Superior temporal gyrus (tissue), 1 donor: ENCODE results near the gene EZH1.

ENCODE experiments used
- DNase-seq: peaks from one replicate; pipeline ENCODE4 v3.0.0-alpha.2; 2016; ENCODE audit errors: extremely low spot score

EZH1 gene

DNA sequence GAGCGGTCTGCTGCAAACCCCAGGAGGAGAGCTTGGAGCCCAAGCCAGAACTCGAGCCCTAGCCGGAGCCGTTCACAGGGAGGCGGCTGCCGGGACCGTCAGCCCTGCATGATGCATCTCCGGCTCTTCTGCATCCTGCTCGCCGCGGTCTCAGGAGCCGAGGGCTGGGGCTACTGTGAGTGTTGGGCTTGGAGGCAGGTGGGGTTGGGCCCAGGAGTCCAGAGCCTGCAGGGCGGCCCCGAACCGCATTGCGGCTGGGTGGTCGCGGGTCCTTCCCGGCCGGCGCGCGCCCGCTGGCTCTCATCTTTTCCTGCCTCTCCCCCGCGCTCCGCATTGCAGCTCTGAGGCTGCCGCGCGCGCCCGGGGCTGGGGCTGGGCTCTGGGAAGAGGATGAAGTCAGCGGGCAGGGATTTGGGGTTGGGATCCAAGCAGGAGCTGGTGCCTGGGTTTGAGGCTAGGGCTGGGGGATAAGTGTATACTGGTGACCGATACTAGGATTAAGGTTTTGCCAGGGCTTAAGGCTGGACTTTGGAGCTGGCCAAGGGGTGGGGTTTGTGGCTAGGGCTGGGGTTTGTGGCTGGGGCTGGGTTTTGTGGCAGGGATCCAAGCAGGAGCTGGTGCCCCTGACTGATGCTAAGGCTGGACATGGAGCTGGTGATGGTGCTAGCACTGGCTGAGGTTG lies 62.0 kb downstream of the EZH1 start:
- DNase-seq = no peak

DNA sequence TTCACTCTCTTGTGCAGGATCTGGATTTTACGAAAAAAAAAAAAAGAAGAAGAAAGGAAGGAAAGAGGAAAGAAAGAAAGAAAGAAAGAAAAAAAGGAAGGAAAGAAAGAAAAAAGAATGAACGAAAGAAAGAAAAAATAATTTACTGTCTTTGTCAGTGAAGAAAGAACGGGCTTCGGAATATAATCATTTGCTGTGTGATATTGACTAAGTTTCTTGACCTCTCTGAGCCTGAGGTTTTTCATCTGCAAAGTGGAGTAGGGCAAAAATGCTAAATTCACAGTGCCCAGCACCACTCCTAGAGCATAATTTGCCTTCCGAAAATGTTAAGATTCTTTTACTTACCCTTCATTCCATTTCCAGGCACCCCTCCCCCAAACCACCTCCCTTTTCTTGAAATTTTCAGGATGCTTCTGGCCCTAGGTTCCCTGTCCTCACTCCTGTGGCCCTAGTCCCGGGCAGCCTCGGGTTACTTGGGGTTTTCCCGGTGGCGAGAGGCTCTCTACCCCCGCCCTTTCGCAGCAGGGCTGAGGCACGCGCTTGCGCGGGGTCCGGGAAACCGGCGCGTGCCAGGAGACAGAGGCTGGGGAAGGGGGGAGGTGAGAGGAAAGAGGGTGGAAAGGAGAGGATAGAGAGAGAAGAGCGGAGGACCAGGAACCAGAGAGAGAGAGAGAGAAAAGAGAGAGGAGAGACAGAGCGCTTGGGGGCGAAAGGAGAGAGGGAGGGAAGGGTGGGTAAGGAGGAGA lies 62.7 kb downstream of the EZH1 start, which contains the start of gene CNTNAP1:
TSS of gene CNTNAP1 (plus strand) at position 556 of the 746 bp plus-strand sequence. CDS start 299 bp downstream, outside the sequence.
- no peak for DNase-seq

DNA sequence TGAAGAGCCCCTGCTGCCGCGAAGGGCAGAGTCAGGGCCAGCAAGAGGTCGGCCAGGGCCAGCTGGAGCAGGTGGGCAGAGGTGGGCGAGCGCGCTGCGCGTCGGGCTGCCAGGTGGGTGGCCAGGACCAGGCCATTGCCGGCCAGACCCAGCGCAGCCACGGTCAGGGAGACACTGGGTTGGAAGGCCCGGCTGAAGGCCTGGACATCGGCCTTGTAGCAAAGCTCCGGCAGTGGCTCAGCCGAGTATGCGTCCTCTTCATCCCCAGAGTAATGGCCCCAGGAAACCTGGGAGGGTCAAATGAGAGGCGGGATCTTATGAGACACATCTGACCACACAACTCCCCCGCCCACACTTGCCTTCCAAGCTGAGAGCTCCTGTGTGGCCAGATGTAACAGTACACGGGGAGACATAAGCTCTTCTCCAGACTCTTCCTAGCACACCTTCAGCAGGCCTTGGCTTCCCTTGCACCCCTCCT lies 64.5 kb downstream of the EZH1 start:
- DNase-seq = no peak

DNA sequence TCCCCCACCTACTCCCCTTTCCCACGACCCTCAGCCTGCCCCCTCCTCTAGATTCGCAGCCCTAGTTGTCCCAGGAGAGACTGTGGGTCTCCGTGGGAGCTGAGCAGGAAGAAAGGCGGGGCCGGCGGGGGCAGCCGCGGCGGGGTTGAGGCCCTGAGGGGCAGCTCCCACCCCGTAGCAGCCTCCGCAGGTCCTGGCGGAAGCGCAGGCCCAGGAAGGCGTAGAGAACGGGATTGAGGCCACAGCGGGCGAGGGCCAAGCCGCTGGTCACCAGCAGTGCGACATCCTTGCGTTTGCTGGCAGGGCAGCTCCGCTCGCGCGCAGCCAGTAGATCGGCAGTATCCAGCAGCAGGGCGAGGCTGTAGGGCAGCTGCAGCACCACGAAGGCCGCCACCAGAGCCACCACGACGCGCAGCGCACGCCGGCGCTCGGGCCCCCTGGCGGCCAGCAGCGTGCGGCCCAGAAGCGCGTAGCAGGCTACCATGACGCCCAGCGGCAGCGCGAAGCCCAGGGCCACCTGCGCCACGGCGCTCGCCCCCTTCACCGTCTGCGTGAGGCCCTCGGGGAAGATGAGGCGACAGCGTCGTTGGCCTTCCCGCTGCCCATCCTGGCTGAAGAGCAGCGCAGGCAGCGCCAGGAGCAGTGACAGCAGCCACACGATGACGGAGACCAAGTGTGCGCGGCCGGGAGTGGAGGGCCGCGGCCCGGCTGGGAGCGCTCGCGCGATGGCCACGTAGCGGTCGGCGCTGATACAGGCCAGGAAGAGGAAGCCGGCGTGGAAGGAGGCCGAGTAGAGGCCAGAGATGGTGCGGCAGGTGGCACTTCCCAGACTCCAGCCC lies 65.1 kb downstream of the EZH1 start:
- DNase-seq = peak; percentile 72

DNA sequence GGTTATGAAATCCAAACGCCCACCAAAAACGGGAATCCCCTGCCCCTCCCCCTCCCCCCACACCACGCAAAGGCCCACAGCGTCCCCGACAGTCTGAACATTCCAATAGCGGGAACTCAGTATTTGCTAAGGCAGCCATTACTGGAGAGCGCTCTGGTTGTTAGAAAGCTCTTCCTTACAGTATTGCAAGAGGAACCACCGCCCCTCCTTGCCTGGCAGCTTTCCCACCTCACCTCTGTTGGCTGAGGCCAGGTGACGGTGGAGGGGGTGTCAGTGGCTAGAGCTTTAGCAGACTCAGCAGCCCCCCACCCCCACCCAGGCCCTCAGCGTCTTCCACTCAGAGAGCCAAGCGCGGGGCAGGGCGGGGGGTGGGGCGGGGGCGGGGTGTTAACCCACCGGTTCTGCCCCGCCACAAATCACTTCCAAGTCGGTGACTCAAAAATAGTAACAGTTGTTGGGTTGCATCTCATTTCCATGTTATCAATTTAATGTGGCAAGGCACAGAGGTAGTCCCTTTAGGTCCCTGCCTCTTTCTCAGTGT lies 65.8 kb downstream of the EZH1 start:
- no peak for DNase-seq

DNA sequence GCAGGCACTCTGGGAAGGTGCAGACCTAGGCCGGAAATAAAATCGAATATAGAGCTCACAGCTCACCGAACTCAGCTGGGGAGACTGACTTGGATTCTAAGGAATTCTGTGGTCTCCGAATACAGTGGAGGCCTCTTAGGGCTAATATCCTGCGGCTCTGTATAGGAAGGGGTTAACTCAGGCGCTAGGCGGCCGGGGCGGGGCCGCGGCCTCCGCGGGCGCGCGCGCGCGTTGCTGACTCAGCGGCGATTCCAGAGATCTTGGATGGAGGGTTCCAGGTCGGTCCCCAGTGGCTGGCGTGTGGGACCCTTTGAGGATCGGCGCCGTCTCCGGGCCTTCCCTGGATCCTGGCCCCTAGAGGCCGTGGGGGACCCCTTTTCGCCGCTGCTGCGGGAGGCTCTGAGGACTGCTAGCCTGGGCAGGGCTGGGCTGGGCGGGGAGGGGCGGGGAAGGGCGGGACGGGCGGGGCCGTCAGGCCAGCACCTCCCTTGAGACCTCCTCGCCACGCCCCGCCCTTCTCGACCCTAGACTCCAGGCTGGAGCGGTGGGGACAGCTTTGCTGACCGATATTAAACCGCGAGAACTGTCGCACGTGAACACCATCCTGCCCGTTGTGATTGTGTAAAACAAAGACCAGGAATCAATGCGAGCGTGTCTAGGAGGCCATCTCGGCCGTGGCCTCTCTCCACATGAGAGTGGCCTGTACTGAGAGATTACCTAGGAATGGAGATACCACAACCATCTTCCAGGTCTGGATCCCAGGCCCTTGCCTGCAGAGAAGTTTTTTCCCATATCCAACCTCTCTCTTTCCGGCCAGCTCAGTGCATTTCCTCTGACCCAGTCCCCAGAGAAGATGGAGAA lies 66.7 kb downstream of the EZH1 start:
- peak; percentile 88 for DNase-seq

DNA sequence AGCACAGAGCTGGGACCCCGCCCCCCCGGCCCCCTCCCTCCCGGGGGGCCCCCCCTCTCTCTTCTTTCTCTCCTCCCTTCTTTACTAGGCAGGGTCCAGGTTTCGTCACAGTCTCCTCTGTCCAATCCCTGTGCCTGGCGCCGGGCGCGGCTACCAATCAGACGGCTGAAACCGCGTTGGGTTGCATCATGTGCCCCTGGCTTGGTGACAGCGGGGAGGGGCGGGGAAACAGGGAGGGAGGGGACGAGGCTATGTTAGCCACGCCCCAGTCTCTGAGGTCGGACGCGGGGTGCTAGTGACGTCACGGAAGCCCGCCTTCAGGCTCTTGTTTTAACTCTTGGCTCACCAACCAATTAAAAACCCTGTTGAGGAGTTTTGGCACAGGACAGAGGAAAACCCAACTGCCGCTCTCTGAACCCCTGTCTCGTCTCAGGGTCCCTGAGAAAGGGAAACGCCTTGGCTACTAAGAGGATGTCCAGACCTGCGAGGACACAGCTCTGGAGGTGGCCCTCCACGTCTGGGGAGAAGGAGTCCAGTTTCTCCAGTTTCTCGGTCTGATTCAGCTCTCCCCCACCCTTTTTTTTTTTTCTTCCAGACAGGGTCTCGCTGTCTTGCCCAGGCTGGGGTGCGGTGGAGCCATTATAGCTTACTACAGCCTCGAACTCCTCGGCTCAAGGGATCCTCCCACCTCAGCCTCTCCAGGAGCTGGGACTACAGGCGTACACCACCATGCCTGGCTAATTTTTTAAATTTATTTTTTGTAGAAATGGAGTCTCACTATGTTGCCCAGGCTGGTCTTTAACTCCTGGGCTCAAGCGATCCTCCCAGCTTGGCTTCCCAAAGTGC lies 67.6 kb downstream of the EZH1 start:
- DNase-seq = peak; percentile 99

DNA sequence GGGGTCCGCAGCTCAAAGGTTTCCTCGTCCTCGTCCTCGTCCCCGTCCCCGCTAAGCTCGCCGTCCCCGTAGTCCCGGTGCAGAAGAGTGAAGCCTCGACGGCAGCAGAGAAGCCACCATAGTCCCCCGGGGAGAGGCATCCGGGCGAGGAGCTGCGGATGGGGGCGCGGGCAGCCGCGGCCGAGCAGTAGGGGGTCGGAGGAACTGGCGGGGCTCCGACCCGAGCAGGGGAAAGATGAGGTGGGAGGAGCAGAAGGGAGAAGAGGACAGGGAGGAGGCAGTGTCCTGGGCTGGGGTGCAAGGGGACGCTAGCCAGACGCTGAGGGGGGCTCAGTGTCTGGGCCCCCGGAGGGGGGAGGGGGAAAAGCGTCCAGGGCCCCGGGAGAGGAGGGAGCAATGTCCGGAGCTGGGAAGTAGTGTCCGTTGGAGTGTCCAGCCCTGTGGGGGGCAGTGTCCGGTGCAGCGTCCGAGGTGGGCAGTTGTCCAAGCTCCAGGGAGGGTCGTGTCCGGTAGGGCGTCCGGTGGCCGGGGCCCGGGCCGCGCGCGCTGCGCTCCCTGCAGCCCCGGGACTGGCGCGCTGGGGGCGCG lies 68.3 kb downstream of the EZH1 start, which contains the start of gene PLEKHH3:
TSS of gene PLEKHH3 (minus strand) at position 571 of the 588 bp plus-strand sequence. CDS start at position 140, 431 bp downstream.
- peak; percentile 55 for DNase-seq

DNA sequence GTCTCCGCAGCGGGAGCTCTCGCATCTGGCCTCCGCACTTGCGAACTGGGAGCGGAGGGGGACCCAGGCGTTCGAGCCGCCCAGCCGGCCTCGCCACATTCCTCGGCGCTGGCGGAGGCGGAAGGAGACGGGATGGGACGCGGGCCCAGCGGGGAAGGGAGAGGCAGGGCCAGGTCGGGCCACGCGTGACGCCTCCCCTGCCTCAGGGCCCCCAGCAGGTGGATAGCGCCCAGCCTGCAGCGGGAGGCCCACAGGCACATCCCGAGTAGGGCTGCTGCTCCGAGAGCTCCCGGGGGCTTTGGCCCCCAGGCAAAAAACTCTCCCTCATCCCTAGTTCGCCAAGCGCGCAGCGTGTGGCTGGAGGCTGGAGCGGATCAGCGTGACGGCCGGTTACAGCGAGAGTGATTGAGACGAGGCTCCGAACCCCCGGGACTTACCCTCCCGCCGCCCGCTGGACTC lies 68.8 kb downstream of the EZH1 start:
- DNase-seq = no peak

DNA sequence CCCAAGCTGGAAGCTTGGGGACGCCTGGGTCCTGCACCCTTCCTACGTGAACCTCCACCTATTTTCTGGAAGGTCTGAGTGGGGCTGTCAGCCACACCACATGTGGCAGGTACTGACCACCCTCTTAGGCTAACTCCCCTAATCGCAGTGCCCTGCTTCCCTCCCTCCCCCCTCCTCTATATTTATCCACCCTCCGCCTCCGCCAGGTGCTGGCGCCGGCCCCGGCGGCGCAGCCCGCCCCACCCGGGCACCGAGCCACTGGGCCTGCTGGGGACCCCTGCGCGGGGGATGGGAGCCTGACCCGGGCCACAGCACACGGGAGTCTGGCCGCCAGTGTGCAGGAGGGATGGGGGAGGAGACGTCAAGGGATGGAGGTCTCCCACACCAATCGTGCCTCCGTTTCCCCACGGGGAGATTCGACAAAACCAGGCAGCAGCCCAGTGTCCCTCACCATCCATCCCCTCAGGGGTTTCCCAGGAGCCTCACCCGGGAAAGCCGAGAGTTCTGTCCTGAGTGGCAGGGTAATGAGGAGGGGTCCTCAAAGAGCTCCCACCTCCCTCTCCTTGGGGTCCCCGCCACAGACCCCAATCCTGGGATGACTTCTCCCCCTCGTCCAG lies 69.4 kb downstream of the EZH1 start:
- no peak for DNase-seq

DNA sequence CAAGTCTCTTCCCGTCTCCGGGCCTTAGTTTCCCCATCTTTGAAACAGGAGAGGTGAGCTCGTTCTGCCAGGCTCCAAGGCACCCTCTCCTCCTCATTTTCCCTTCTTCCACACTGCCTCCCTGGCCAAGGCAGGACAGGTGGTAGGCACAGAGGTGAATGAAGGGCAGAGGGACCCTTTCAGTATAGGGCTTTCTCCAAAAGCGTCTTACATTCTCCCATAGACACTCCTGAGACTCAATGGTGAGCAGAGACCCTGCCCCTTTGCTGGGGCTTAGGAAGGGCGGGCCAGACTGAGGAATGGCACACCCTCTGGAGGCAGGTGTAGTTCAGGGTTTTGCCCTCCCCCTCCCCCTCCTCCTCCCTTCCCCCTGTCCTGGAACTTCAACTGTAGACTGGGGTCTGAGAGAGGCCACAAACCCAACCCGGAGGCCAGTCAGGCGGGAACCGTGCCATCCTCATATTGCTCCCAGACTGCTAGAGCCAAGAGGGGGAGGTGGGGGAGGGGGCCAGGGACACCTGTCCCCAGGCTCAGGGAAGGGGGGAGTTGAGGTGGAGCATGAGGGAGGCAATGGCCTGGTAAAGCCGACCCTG lies 70.0 kb downstream of the EZH1 start:
- no peak for DNase-seq

DNA sequence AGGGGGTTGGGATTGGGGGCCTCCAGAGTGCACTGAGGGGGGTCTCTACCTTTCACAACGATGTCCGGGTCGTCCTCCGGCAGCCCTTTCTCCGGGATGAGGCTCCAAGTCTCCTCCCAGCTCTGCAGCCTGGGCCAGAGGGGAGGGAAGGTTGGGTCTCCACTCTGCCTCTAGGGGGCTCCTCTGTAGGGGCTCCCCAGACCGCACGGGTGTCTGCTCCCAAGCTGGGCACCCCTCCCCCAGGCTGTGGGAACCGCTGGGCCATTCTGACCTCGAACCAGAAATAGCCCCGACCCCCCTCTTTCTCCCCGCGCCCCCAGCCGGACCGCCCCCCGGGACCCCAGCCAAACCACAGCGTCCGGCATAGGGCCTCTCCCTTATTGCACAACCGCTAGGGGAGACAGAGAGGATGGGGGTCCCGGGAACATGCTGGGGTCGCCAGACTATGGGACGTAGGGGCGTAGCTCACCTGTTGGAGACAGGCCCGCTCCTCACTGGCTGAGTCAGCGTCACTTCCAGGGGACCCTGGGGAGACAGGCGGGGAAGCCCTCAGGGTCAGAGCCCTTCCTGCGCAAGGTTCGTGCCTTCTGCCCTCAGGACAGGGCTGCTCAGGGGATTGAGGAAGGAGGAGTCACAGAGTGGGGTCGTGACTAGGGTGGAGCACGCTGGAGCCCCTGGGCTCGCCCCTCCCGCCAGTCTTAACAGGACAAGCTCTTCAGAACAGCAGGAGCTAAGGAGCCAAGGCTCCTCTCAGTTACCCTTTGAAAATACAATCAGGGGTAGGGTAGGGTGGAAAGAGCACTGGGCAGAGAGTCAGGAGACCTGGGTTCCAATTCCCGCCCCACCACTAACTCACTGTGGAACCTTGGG lies 70.7 kb downstream of the EZH1 start:
- no peak for DNase-seq

DNA sequence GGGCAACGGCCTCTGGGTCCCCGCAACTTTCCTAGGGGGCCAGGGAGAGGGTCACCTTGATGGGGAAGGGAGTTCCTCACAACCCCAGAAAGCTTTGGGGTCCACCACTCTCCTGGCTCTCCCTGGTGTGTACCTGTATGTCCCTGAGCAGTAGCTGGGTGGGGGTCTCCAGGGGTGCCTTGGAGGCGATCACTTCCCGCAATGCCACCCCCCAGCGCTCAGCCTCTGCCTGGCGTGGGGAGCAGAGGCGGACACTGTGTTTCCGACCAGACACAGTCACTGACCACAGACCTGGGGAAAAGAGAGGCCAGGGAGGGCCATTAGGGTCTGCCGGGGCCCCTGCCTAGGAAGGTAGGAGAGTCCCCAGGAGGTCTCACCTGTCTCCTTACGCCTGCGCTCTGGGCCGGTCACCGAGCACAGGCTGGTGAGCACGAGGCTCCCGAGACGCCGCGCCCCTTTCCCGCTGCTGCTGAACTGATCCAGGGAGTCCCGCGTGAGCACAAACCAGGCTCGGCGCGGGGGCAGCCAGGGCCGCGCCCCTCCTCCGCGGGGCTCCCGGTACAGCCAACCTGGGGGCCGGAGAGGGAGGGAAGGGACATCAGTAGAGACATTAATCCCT lies 71.5 kb downstream of the EZH1 start:
- no peak for DNase-seq

DNA sequence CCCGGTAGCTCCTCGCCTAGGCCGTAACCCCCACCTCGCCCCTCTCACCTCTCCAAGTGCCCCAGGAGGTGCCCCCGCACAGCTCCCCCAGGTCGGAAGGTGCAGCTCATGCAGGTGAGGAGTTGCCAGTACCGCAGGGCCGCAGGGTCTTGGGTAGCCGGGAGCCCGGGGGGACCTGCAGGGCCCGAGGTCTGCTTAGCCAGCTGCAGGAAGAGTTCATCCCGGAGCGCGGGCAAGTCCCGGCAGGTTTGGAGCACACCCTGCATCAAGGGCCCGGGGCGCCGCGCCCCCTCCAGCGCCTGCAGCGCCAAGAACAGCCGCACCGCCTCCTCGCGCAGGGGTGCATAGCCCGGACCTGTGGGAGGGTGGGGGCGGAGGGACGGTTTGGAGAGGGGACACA lies 72.8 kb downstream of the EZH1 start:
- DNase-seq = no peak

DNA sequence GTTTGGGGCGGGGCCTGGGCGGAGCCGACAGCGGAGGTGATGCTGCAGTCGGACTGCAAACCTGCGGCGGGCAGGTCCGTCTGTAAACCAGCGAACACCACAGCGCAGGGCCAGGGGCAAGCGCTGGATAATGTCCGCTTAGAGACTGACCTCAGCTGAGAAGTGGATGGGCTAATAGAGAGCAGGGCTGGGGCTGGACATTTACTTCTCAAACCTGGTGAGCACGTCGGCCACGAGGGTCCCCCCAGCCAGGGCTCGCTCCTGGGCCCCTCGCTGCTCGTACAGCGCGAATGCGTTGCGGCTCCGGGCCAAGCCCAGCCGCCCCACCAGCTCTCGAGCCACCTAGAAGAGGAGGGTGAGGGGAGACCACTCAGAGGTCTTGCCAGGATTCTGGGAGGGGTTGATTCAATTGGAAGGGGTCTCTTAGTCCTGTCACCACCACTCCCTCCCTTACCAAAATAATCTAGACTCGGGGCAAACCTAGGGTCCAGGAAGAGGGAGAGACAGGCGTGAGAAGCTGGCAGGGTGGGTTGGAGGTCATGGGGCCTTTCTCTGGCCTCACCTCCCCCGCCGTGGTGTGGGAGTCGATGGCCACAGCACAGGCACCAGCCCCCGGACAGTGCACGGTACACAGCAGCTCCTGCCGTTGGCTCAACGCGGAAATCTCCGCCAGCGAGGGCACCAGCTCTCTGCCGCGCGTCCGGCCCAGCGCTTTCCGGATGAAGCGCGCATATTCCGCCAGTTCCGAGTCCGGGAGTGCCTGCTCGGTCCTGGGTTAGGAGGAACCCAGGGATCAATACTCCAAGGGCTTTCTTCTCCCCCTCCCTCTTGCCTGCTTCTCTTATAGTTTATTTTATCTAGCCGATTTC lies 73.8 kb downstream of the EZH1 start:
- DNase-seq = no peak
